ENCODE data around the gene TPX2. TPM values are rescaled to one million over a fixed set of nuclear protein-coding genes. Genes with fewer than 3 reads are reported as not detected.

Gene TPX2, protein sequence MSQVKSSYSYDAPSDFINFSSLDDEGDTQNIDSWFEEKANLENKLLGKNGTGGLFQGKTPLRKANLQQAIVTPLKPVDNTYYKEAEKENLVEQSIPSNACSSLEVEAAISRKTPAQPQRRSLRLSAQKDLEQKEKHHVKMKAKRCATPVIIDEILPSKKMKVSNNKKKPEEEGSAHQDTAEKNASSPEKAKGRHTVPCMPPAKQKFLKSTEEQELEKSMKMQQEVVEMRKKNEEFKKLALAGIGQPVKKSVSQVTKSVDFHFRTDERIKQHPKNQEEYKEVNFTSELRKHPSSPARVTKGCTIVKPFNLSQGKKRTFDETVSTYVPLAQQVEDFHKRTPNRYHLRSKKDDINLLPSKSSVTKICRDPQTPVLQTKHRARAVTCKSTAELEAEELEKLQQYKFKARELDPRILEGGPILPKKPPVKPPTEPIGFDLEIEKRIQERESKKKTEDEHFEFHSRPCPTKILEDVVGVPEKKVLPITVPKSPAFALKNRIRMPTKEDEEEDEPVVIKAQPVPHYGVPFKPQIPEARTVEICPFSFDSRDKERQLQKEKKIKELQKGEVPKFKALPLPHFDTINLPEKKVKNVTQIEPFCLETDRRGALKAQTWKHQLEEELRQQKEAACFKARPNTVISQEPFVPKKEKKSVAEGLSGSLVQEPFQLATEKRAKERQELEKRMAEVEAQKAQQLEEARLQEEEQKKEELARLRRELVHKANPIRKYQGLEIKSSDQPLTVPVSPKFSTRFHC
- 222 and 237 TPM in 2 replicates for total RNA-seq (2014; rRNA removed; shearing (Covaris generic))

- DNase-seq (ENCODE audit: low read depth): peak; percentile 98
Measured at GRCh38 chr20:31738729-31739549, at the start of gene TPX2. TPX2 (plus strand) TSS chr20:31739290; CDS start chr20:31757477, 18,187 bp downstream.

- DNase-seq (ENCODE audit: low read depth): no peak
Measured at GRCh38 chr20:31690124-31690666, 48.9 kb upstream of the TPX2 start.

GRCh38 chr20:31691646-31692275, 47.3 kb upstream of the TPX2 start:
- no peak for DNase-seq (ENCODE audit: low read depth)

DNA sequence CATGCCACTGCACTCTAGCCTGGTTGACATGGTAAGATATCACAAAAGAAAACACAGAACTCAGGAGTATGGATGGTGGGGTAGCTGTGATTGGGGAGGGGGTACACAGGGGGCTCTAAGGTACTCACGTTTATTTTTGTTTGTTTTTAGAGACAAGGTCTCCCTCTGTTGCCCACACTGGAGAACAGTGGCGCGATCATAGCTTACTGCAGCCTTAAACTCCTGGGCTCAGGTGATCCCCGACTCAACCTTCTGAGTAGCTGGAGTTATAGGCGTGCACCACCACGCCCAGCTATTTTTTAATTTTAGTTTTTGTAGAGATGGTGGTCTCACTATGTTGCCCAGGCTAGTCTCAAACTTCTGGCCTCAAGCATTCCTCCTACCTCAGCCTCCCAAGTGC, 45.7 kb upstream of the TPX2 start:
- no peak for DNase-seq (ENCODE audit: low read depth)

DNA sequence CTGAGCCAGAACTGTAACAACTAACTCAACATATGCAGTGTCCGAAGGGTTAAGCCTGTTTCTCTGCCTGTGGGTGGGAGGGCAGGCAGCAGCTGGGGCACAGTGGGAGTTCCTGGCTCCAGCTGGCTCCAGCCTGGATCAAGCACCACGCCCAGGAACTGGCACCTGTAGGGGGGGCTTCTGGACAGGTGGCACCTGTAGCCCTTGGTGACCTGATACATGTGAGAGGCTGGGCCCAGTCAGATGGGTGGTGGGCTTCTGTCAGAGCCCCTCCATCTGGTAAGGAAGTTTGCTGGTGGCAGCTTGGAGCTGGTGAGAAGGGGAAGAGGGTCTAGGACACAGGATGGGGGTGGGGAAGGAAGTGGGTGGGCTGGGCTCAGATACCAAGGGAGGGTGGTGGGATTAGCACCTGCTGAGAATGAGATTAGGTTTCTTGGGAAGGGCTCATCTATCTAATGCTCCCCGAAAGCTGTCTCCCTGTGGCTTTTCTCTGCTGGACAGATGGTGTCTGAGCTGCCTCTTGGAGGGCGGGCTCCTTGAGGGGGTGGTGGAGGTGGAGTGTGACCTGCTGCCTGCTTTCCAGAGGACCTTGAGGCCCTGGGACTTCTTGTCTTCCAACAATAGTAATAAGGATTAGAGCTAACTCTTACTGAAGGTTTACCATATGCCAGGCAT, 45.0 kb upstream of the TPX2 start:
- no peak for DNase-seq (ENCODE audit: low read depth)

DNA sequence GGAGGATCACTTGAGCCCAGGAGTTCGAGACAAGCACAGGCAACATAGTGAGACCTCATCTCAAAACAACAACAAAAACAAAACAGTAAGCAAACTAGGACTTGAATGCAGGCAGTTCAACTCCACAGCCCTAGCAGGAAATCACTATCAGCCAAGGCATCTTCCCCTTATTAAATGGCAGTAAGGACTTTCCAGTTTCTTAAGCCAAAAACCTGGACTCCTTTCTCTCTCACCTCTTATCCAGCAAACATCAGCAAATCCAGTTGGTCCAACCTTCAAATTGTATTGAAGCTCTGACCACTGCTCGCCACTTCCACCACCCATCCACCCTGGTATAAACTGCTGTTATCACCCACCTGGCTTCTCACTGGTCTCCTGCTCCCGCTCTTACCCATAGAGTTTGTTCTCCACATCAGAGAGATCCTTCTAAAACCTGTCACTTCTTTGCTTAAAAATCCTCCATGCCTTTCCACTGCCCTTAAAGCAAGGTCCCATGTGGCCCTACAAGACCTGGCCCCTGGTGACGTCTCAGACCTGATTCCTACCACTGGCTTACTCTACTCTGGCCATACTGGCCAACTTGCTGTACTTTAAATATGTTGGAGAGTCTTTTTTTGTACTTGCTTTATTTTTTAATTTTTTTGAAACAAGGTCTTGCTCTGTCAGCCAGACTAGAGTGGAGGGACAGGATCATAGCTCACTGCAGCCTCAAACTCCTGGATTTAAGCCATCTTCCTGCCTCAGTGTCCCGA, 44.1 kb upstream of the TPX2 start:
- DNase-seq (ENCODE audit: low read depth): no peak

DNA sequence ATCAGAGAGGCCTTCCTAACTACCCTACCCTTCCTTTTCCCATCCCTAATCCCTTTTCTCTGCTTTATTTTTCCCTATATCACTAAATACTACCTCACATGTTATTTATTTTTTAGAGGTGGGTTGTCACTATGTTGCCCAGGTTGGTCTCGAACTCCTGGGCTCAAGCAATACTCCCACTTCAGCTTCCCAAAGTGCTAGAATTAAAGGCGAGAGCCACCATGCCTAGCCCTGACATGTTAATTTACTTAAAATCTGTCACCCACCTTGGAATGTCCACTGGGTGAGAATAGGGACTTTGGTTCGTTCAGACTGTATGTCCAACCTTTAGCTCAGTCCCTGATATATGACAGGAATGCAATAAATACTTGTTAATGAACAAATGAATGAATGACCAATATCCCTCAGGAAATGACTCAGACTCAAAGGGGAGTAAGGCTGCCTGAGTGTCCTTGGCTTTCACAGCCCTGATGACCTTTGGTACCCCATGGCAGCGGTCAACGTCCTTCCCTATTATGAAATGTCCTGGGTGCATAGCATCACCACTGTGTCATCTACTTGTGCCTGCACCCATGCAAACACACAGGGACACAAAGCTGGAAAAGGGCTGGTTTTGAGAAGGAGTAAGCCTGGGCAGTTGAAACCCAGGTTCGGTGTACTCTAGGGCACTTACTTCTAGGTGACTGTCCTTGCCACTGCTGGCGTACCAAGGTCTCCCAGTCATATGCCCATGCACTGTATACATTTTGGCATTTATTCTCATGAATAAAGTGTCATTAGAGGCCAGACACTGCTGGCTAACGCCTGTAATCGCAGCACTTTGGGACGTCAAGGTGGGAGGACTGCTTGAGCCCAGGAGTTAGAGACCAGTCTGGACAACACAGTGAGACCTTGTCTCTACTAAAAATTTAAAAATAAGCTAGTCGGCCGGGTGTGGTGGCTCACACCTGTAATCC, 43.0 kb upstream of the TPX2 start:
- peak; percentile 64 for DNase-seq (ENCODE audit: low read depth)

DNA sequence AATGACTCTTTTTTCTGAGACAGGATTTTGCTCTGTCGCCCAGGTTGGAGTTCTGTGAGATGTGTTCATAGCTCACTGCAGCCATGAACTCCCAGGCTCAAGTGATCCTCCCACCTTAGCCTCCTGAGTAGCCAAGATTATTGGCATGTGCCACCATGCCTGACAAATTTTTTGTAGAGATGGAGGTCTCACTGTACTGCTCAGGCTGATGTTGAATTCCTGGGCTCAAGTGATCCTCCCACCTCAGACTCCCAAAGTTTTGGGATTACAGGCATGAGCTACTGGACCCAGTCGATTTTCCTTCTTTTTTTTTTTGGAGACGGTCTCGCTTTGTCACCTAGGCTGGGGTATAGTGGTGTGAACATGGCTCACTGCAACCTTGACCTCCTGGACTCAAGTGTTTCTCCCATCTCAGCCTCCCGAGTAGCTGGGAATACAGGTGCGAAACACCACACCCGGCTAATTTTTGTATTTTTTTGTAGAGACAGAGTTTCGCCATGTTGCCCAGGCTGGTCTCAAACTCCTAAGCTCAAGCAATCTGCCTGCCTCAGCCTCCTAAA, 40.8 kb upstream of the TPX2 start:
- no peak for DNase-seq (ENCODE audit: low read depth)

DNA sequence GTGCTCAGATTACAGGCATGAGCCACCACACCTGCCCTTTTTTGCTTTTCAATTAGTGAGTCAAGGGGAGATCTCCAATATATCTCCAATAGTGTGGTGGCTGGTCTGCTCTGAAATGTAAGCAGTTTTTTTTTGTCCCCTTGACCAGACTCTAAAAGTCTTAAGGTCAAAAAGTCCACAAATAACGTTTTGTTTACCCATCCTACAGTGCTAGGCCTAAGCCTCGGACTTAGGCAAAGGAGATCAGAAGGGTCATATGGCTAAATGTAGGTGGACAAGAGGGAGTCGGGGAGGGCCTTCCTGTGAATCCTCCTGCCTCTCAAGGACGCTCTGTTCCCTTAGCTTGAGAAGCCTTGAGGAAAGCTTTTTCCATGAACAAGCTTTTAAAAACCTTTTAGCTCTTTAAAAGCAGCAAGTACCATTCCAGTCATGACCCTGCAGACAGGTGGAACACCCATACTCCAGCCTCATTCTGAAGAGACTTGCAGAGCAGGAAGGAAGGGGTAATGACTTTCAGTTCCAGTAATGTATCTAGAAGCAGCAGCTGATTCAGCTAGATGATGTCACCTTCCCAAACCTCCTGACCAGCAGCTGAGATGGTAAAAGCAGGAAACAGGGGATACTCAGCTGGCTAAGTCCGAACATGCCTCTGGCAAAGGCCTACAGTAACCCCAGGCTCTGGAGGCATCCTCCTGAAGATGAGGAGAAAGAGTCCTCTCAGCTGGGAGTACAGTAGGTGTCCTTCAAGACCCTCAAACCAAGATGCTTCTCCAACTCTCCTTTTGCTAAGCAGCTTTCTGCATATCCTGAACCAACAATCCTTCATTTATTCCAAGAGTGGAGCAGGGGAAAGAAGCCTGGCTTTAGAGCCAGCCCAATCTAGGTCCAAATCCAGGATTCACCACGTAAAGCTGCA, 40.0 kb upstream of the TPX2 start:
- DNase-seq (ENCODE audit: low read depth): peak; percentile 89

DNA sequence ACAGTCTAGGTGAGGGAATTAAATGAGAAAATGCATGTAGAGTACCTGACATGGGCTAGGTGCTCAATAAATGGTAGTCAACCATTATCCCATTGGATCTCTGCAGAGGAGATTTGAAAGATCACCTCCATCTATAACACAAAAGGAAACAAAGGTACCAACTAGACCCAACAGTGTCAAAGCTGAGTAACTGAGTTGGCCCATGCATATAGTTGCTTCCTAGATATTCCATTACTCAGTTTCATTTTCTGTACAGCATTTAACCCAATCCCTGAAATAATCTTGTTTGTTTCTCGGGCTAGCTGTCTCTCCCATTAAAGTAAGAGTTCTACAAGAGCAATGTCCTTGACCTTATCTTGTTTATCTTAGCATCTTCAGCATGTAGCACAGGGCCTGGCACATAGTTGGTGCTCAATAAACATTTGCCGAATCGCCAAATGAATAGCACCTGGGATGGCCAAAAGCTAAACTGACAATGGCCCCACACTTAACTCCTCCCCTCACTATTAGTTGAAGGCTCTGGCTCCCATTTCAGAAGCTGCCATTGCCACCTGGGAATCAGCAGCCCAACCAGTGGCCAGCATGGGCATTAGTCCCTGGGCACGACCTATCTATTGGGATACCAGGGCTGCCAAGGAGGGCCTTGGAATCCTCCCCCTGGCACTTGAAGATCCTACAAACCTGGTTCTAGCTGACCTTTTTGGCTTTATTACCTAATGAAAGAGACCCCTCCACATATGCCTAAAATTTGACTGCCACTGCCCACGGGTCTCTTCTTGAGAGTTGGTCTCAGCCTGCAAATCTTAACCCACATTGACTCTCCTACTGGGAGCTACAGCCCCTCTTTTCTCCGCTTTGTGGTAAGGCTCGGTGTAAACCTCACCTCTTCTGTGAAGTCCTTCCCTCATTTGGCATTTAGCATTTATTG, 39.0 kb upstream of the TPX2 start:
- DNase-seq (ENCODE audit: low read depth): no peak

DNA sequence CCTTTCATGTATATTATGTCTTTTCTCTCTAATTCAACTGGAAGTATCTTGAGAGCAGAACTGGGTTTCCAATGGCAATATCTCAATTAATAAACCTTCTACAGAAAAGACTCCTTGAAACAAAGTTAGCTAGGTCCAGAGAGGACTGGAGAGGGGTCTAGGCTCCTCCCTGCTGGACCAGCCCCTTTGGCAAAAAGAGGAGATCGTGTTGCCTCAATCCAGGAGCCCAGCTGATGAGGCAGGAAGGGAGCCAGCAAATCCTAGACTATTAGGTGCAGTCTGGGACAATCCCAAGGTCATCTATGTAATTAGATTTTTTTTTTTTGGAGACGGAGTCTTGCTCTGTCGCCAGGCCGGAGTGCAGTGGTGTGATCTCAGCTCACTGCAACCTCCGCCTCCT, 38.3 kb upstream of the TPX2 start:
- DNase-seq (ENCODE audit: low read depth): no peak

- no peak for DNase-seq (ENCODE audit: low read depth)
Measured at GRCh38 chr20:31701591-31701990, 37.5 kb upstream of the TPX2 start.

DNA sequence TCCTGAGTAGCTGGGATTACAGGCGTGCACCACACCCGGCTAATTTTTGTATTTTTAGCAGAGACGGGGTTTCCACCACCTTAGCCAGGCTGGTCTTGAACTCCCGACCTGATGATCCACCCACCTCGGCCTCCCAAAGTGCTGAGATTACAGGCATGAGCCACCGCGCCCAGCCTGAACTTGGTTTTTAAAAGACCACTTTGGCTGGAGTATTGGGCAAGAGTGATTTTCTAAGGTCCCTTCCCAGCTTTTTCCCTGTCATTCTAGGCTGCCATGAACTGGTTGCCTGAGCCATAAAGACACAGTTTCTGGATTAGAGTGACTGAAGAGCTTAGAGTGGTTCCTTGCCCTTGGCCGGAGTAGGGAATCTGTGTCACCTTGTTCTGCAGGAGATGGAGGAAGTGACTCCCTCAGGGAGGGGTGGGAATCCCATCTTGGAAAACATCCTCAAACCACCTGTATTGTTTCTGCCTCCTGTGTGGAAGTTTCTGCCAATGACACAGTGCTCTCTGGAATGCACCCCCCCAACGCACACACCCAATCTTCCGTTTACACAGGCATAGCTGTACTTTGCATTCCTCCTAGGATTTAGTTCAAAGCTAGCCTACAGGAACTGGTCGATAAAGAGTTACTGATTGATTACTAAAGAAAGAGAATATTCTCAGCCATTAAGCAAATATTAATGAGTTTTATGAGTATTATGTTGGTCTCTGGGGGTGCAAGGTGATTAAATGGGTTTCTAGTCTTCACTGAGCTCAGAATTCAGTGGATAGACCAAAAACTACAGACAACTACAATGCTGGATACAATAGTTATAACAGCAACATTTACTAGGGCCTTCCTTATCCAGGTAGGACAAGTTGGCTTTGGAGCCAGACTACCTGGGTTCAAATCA, 34.6 kb upstream of the TPX2 start:
- peak; percentile 94 for DNase-seq (ENCODE audit: low read depth)

GRCh38 chr20:31705191-31705590, 33.9 kb upstream of the TPX2 start:
- no peak for DNase-seq (ENCODE audit: low read depth)
